Tibial artery (tissue), 4 donors: ENCODE results near the gene TANK.
"Not testable (repeated sequence)": the region's sequence is repeated elsewhere in the genome, so short reads cannot be mapped to it uniquely, and the experiment has no call there.

Experiments
- DNase-seq, 2 donors: peaks; one replicate each; pipeline ENCODE4 v3.0.0-alpha.2; 2019
- H3K27ac ChIP-seq, 2 donors: fragments of 200-600 bp; sonication (generic) in 1 of 2; 1 replicate in 1 of 2; 2 replicates in 1 of 2; pipeline ENCODE4 v1.5.1; 2018 to 2019; ENCODE audit warnings: mild to moderate bottlenecking in 1 of 2
- H3K27me3 ChIP-seq, 2 donors: fragments of 200-600 bp; sonication (generic) in 1 of 2; one replicate each; pipeline versions ENCODE4 v1.5.1 to v1.6.0; 2016 to 2019
- H3K36me3 ChIP-seq, 3 donors: fragments of 200-600 bp; sonication (generic) in 2 of 3; one replicate each; pipeline ENCODE4 v1.5.1; 2016 to 2019; ENCODE audit warnings: mild to moderate bottlenecking in 2 of 3
- H3K4me1 ChIP-seq, 4 donors: fragments of 200-600 bp; sonication (generic) in 2 of 4; 1 replicate in 3 of 4; 2 replicates in 1 of 4; pipeline ENCODE4 v1.5.1; 2016 to 2019
- H3K4me3 ChIP-seq, 2 donors: fragments of 200-600 bp; sonication (generic) in 1 of 2; 1 replicate in 1 of 2; 2 replicates in 1 of 2; pipeline ENCODE4 v1.5.1; 2018 to 2019; ENCODE audit warnings: mild to moderate bottlenecking in 2 of 2
- H3K9me3 ChIP-seq, 3 donors: fragments of 200-600 bp; sonication (generic) in 1 of 3; one replicate each; pipeline ENCODE4 v1.5.1; 2016 to 2019
- CTCF ChIP-seq, 2 experiments: fragments of 200-600 bp in 1 of 2; fragments of 450-650 bp in 1 of 2; IDR thresholded peaks; one replicate each; pipeline ENCODE4 v1.5.1; 2017 to 2019; ENCODE audit warnings: antibody characterized with exemption in 2 of 2, mild to moderate bottlenecking in 1 of 2, moderate library complexity in 1 of 2
- intact Hi-C: fragments of 100-400 bp; cut with DNase I; formaldehyde crosslinking; loops from one replicate; pipeline ENCODE4 v1.15.0; 2023; ENCODE audit warnings: low total_unique reads

Gene TANK

GRCh38 chr2:161273038-161273760, 113.0 kb downstream of the TANK start:
- DNase-seq = no peak
- intact Hi-C loops = no loop called here

GRCh38 chr2:161278564-161279229, 118.5 kb downstream of the TANK start:
- intact Hi-C loops, H3K9me3 ChIP-seq, DNase-seq, H3K36me3 ChIP-seq, H3K27ac ChIP-seq, H3K4me3 ChIP-seq, H3K4me1 ChIP-seq, H3K27me3 ChIP-seq: not testable (repeated sequence)

More at GRCh38 chr2:161273038-161273760, 113.0 kb downstream of the TANK start:
- no peak overlapping the region for H3K27ac ChIP-seq
- H3K27me3 ChIP-seq = no peaks in the 10 kb centered on the region
- H3K9me3 ChIP-seq = no peaks in the 10 kb centered on the region
- H3K4me1 ChIP-seq = no peaks in the 10 kb centered on the region
- no peaks in the 10 kb centered on the region for H3K36me3 ChIP-seq
- no peak overlapping the region for H3K4me3 ChIP-seq
- peak; percentile 62 to 65 for TF ChIP-seq CTCF (IDR thresholded peaks at IDR 0.05)

- H3K27me3 ChIP-seq, H3K36me3 ChIP-seq, H3K4me3 ChIP-seq, H3K4me1 ChIP-seq, intact Hi-C loops, H3K27ac ChIP-seq, H3K9me3 ChIP-seq, DNase-seq: not testable (repeated sequence)
Observed at GRCh38 chr2:161279230-161279815, 119.1 kb downstream of the TANK start.

- H3K27me3 ChIP-seq, H3K4me1 ChIP-seq, H3K9me3 ChIP-seq, H3K4me3 ChIP-seq, H3K36me3 ChIP-seq, intact Hi-C loops, H3K27ac ChIP-seq: not testable (repeated sequence)
- DNase-seq = peak; percentile 68 to 79
Observed at GRCh38 chr2:161280906-161281323, 120.7 kb downstream of the TANK start.

- H3K9me3 ChIP-seq, H3K27me3 ChIP-seq, H3K4me1 ChIP-seq, H3K36me3 ChIP-seq, intact Hi-C loops, H3K4me3 ChIP-seq, H3K27ac ChIP-seq: not testable (repeated sequence)
- DNase-seq = peak in 1 of 2 donors; percentile 44
Observed at GRCh38 chr2:161281615-161282310, 121.5 kb downstream of the TANK start.

- intact Hi-C loops, H3K4me1 ChIP-seq, H3K27ac ChIP-seq, H3K36me3 ChIP-seq, H3K4me3 ChIP-seq, H3K9me3 ChIP-seq, H3K27me3 ChIP-seq, DNase-seq: not testable (repeated sequence)
Observed at GRCh38 chr2:161282311-161282644, 122.0 kb downstream of the TANK start.

GRCh38 chr2:161283926-161284325, 123.7 kb downstream of the TANK start:
- intact Hi-C loops = no loop called here
- no peaks in the 10 kb centered on the region for H3K27me3 ChIP-seq
- no peaks in the 10 kb centered on the region for H3K36me3 ChIP-seq
- no peaks in the 10 kb centered on the region for H3K9me3 ChIP-seq
- DNase-seq = no peak
- H3K27ac ChIP-seq = no peak overlapping the region
- H3K4me3 ChIP-seq = no peak overlapping the region
- H3K4me1 ChIP-seq = no peaks in the 10 kb centered on the region
- TF ChIP-seq CTCF (IDR thresholded peaks at IDR 0.05) = no peak
